Adrenal gland (tissue), 12 donors: ENCODE measurements around the gene SPOP. TPM values are rescaled to one million over a fixed set of nuclear protein-coding genes. Genes with fewer than 3 reads are reported as not detected.

Experiments
- DNase-seq, 7 donors: peaks; one replicate each; pipeline ENCODE4 v3.0.0-alpha.2; 2019 to 2020
- H3K27ac ChIP-seq, 5 donors: fragments of 200-600 bp; sonication (generic) in 4 of 5; 1 replicate in 3 of 5; 2 replicates in 2 of 5; pipeline versions ENCODE4 v1.5.1 to v1.8.0; 2016 to 2020; ENCODE audit warnings: mild to moderate bottlenecking in 1 of 5
- H3K27me3 ChIP-seq: fragments of 200-600 bp; 2 replicates; pipeline ENCODE4 v1.8.0; 2021
- H3K36me3 ChIP-seq, 2 donors: fragments of 200-600 bp; replicated peaks in 1 of 2; 1 replicate in 1 of 2; 2 replicates in 1 of 2; pipeline versions ENCODE4 v1.5.1 to v1.8.0; 2018 to 2022
- H3K4me1 ChIP-seq, 2 donors: fragments of 200-600 bp; replicated peaks in 1 of 2; 1 replicate in 1 of 2; 2 replicates in 1 of 2; pipeline versions ENCODE4 v1.5.1 to v1.8.0; 2018 to 2021
- H3K4me3 ChIP-seq, 4 donors: fragments of 200-600 bp; sonication (generic) in 3 of 4; one replicate each; pipeline ENCODE4 v1.5.1; 2016 to 2018
- H3K9me3 ChIP-seq, 3 donors: fragments of 200-600 bp; sonication (generic) in 1 of 3; replicated peaks in 1 of 3; 1 replicate in 2 of 3; 2 replicates in 1 of 3; pipeline versions ENCODE4 v1.5.1 to v1.8.0; 2016 to 2021
- POLR2A ChIP-seq, 2 donors: fragments of 450-650 bp; IDR thresholded peaks; one replicate each; pipeline ENCODE4 v1.6.1; 2017; ENCODE audit warnings: antibody characterized with exemption in 2 of 2, mild to moderate bottlenecking in 2 of 2, moderate library complexity in 1 of 2
- WGBS, 4 donors: extraction: QIAGEN DNeasy Blood & Tissue Kit in 2 of 4; methylation state at CpG; one replicate each; pipeline versions ENCODE4 v1.1.5 to v1.1.7; 2013 to 2017; 5-methylcytosine and 5-hydroxymethylcytosine counted together
- intact Hi-C, 2 donors: fragments of 100-400 bp; cut with DNase I; formaldehyde crosslinking; loops; one replicate each; pipeline versions ENCODE4 v1.14.1 to v1.15.0; 2022 to 2023
- polyA plus RNA-seq, 3 donors: library from polyadenylated mRNA; stranded (reverse); fragments of 200-250 nt in 2 of 3; fragments of 350-450 nt in 1 of 3; fragmentation: Illumina TruSeq in 1 of 3; extraction: RNeasy Lipid Tissue Mini Kit (QIAGEN cat#74804) in 1 of 3; gene quantifications; one replicate each; pipeline ENCODE4 v1.2.3, GENCODE V29; 2013 to 2014
- total RNA-seq, 9 donors: library from RNA; depleted of rRNA in 4 of 9; stranded (reverse); fragments of >200 nt in 4 of 9; fragments of 120-200 nt in 1 of 9; fragmentation: NEBNext Ultra II Directional in 1 of 9; extraction: Animal tissue kit (Norgen Biotek cat#: 25700) in 1 of 9; gene quantifications; one replicate each; pipeline versions ENCODE4 v1.1.0 to v1.2.4, GENCODE V29; 2013 to 2023
- TF ChIP-seq, protein P1 (sequence below), 6 experiments: fragments of 450-650 bp in 4 of 6; fragments of 200-600 bp in 2 of 6; sonication (generic) in 1 of 6; IDR thresholded peaks; 1 replicate in 5 of 6; 2 replicates in 1 of 6; pipeline versions ENCODE4 v1.5.1 to v1.8.0; 2016 to 2021; ENCODE audit warnings: antibody characterized with exemption in 6 of 6, mild to moderate bottlenecking in 2 of 6, moderate library complexity in 1 of 6
- donor health status: healthy with polysubstance abuse.
- donor health status: Bipolar disorder and iron deficiency.
- donor health status: DM: yes; HTN: yes; CAD: no.
- donor health status: DM: no; HTN: no; CAD: no.
- donor health status: DM: no; HTN: no; CAD: no.
- donor health status: DM: yes; HTN: yes; CAD: no.

SPOP gene
- total and polyA plus RNA-seq, 12 donors = 22.4 to 86.4 (median 57.6) TPM

DNA sequence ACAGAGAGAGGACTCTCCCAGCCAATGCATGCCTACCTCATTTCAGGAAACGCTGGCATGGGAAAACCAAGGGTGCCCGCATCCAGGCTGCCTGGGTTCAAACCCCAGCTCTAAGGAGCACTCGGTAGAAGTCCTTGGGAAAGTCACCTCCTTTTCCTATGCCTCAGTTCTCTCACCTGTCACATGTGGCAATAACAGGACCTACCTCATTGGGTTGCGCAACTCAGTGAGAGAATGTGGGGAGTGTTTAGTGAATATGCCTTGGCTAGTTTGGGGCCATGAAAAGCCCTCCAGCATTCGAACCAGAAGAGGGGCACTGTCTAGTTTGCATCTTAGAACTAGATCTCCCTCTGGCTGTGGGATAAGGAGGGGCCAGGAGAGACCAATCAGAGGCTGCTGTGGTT lies 111.2 kb downstream of the SPOP start:
- TF ChIP-seq, protein P1, sequence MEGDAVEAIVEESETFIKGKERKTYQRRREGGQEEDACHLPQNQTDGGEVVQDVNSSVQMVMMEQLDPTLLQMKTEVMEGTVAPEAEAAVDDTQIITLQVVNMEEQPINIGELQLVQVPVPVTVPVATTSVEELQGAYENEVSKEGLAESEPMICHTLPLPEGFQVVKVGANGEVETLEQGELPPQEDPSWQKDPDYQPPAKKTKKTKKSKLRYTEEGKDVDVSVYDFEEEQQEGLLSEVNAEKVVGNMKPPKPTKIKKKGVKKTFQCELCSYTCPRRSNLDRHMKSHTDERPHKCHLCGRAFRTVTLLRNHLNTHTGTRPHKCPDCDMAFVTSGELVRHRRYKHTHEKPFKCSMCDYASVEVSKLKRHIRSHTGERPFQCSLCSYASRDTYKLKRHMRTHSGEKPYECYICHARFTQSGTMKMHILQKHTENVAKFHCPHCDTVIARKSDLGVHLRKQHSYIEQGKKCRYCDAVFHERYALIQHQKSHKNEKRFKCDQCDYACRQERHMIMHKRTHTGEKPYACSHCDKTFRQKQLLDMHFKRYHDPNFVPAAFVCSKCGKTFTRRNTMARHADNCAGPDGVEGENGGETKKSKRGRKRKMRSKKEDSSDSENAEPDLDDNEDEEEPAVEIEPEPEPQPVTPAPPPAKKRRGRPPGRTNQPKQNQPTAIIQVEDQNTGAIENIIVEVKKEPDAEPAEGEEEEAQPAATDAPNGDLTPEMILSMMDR (IDR thresholded peaks at IDR 0.05) = no peak
- no peak for TF ChIP-seq POLR2A (IDR thresholded peaks at IDR 0.05)
- H3K27ac ChIP-seq = peak overlapping the region in 2 of 5 donors; percentile 71 to 83
- H3K4me1 ChIP-seq = peaks cover 4 to 21% of the 10 kb centered on the region in 2 donors
- H3K4me3 ChIP-seq = no peak overlapping the region
- H3K36me3 ChIP-seq = no peaks in the 10 kb centered on the region
- intact Hi-C loops = loop anchor here (5.0 to 10.0 kb wide), 2 partner anchors 211 to 428 kb away; partner anchors contain the start of gene DLX3 (in 1 of the 2)
- WGBS, 4 donors = 62 to 68% (median 66%) methylated on average over 5 of the region's 5 CpGs
- DNase-seq = no peak
- no peaks in the 10 kb centered on the region for H3K9me3 ChIP-seq
- H3K27me3 ChIP-seq = peaks cover 6% of the 10 kb centered on the region

DNA sequence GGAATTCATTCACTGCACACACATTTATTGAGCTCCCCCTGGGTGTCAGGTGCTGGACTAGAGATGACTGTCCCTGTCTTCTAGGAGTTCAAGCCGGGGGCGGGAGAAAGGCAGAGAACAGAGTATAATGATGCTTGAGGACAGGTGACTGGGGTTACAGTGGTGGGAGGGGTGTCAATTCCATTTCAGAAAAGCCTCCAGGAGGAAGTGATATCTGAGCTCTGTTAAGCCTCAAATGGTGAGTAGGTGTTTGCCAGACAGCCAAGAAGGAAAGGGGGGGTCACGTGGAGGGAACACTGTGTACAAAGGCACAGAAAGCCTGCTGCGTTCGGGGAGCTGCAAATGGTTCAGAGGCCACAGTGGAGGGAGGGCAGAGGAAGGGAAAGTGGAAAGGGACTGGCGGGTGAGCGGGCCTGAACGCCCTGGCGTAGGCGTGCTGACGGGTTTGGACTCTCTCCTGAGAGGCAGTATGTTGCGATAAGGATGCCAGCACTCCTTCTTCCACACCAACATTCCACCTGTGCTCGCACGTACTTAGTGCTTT lies 111.9 kb downstream of the SPOP start:
- DNase-seq = peak in 6 of 7 donors; percentile 49 to 95 (median 60)
- intact Hi-C loops = loop anchor here (5.0 to 10.0 kb wide), 2 partner anchors 211 to 429 kb away; partner anchors contain the start of gene DLX3 (in 1 of the 2)
- Histone ChIP-seq H3K9me3 (no peaks in the 10 kb centered on the region), H3K36me3 (no peaks in the 10 kb centered on the region), H3K27me3 (peaks cover 6% of the 10 kb centered on the region), H3K4me3 (no peak overlapping the region), H3K27ac (peak overlapping the region in 2 of 5 donors; percentile 38 to 83), H3K4me1 (peaks cover 4 to 21% of the 10 kb centered on the region in 2 donors)
- 14 to 30% (median 20%) methylated on average over 14 of the region's 14 CpGs for WGBS, 4 donors
- TF ChIP-seq POLR2A (IDR thresholded peaks at IDR 0.05) = no peak
- TF ChIP-seq, protein P1 (IDR thresholded peaks at IDR 0.05) = no peak

DNA sequence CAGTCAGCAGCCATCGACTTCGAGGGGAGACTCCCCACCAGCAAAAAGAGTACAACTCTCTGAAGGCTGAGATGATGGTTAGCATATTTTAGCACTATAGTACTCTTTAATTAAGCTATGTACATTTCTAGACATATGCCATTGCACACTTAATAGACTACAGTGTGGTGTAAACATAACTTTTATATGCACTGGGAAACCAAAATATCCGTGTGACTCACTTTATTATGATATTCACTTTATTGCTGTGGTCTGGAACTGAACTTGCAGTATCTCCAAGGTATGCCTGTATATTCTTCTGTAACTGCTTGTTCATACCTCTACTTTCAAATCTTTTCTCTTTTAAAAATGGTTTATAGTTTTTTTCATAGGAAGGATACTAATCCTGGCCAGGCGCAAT lies 113.3 kb downstream of the SPOP start:
- intact Hi-C loops = loop anchor here (5.0 to 10.0 kb wide), 2 partner anchors 213 to 430 kb away; partner anchors contain the start of gene DLX3 (in 1 of the 2)
- TF ChIP-seq POLR2A (IDR thresholded peaks at IDR 0.05) = no peak
- TF ChIP-seq, protein P1 (IDR thresholded peaks at IDR 0.05) = no peak
- Histone ChIP-seq H3K27me3 (peaks cover 6% of the 10 kb centered on the region), H3K27ac (no peak overlapping the region), H3K4me3 (no peak overlapping the region), H3K36me3 (no peaks in the 10 kb centered on the region), H3K9me3 (no peaks in the 10 kb centered on the region), H3K4me1 (peaks cover 4 to 21% of the 10 kb centered on the region in 2 donors)
- DNase-seq = no peak
- WGBS, 4 donors = 75 to 82% (median 80%) methylated on average over 4 of the region's 4 CpGs

DNA sequence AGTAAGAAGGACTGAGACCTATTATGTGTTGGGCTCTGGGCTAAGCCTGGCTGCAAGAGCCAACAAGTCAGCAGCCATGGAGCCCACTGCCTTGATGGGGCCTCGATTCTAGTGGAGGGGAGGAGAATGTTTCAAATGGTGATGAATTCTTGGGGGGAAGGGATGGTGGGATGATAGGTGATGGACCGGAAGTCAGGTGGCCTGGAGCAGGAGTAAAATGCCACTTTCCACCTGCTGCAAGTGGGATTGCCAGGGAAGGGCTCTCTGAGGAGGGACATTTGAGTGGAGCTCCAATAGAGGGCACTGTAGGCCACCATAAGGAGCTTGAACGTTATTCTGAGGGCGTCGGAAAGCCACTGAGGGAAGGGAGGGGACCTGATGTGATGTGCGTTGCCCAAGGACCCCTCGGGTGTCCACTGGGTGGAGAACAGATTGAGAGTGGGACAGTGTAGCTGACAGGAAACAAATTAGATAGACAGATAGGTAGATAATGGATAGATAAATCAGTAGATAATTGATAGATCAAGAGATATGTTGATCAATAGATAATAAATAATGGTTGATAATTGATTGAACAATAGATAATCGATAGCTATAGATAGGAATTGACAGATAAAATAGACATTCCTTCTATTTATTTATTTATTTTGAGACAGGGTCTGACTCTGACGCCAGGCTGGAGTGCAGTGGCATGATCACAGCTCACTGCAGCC lies 120.4 kb downstream of the SPOP start:
- 15 to 18% (median 16%) methylated on average over 9 of the region's 9 CpGs for WGBS, 4 donors
- H3K27ac ChIP-seq = no peak overlapping the region
- no peaks in the 10 kb centered on the region for H3K9me3 ChIP-seq
- DNase-seq = peak in 2 of 7 donors; percentile 42 to 65
- TF ChIP-seq, protein P1 (IDR thresholded peaks at IDR 0.05) = peak in 5 of 6 experiments; percentile 6 to 50 (median 37)
- TF ChIP-seq POLR2A (IDR thresholded peaks at IDR 0.05) = no peak
- intact Hi-C loops = loop anchor here (2.0 to 10.0 kb wide), 4 partner anchors 61 to 153 kb away; partner anchors contain the start of gene NGFR (in 1 of the 2)
- peaks cover 0 to 7% of the 10 kb centered on the region in 2 donors for H3K4me1 ChIP-seq
- H3K36me3 ChIP-seq = no peaks in the 10 kb centered on the region
- no peaks in the 10 kb centered on the region for H3K27me3 ChIP-seq
- H3K4me3 ChIP-seq = no peak overlapping the region
